K562 (cell line): Measurements from ENCODE around the gene DHRS13. TPM values are rescaled to one million over a fixed set of nuclear protein-coding genes. Genes with fewer than 3 reads are reported as not detected.

Experiments used
- ATAC-seq: fragments of 200-7000 bp; cut with Tn5 transposase; 3 replicates; pipeline ENCODE4 v1.9.1; 2020; ENCODE audit warnings: moderate library complexity
- BruUV-seq: library from RNA; stranded (reverse); fragments of 400-500 nt; replicated peaks from 2 replicates; lab custom pipeline; 2021; lab: Mats Ljungman, UMichigan
- CTCF ChIA-PET: fragments of 300-600 bp; formaldehyde crosslinking; extraction: SDS; loops from one replicate; lab custom pipeline; 2021; ENCODE audit warnings: low intra/inter-chr PET ratio; lab: Yijun Ruan, JAX
- POLR2A ChIA-PET: fragments of 300-600, 350-650 bp; sonication (Branson Sonifier 250); formaldehyde crosslinking; extraction: SDS; loops from one replicate; lab custom pipeline; 2021; ENCODE audit warnings: antibody characterized with exemption, inconsistent platforms; lab: Yijun Ruan, JAX
- DNase-seq, 4 experiments: peaks; one replicate each; pipeline versions ENCODE4 v3.0.0 to v3.0.0-alpha.2; 2011 to 2018; ENCODE audit warnings: low spot score in 3 of 4, mixed read lengths in 3 of 4; ENCODE audit errors: extremely low read depth in 1 of 4
- FAIRE-seq: peaks from 2 replicates; lab custom pipeline; 2011; peaks lifted over from hg19 to GRCh38; lab: Jason Lieb, UNC
- H2AFZ ChIP-seq: 2 replicates; pipeline ENCODE4 v1.6.0; 2011; ENCODE audit warnings: low read depth, low read length, control low read depth, inconsistent platforms
- H3K27ac ChIP-seq: fragments of 200-600 bp; 3 replicates; pipeline ENCODE4 v1.8.0; 2011; ENCODE audit warnings: low read depth, mild to moderate bottlenecking, control low read depth, inconsistent platforms, low read length, moderate library complexity, mixed read lengths; ENCODE audit errors: extremely low read depth
- H3K27me3 ChIP-seq, 2 experiments: fragments of 300-600 bp in 1 of 2; 2 replicates in 1 of 2; 3 replicates in 1 of 2; pipeline versions ENCODE4 v1.6.0 to v1.8.0; 2011; ENCODE audit warnings: inconsistent platforms in 2 of 2, low read length in 2 of 2, mild to moderate bottlenecking in 1 of 2, mixed read lengths in 1 of 2, moderate library complexity in 1 of 2; ENCODE audit not compliant: control insufficient read depth in 2 of 2, insufficient read depth in 2 of 2
- H3K36me3 ChIP-seq: fragments of 300-600 bp; 3 replicates; pipeline ENCODE4 v1.8.0; 2011; ENCODE audit warnings: mild to moderate bottlenecking, low read length, inconsistent platforms; ENCODE audit not compliant: control insufficient read depth, insufficient read depth
- H3K4me1 ChIP-seq, 2 experiments: fragments of 200-600 bp in 1 of 2; replicated peaks in 1 of 2; 2 replicates in 1 of 2; 3 replicates in 1 of 2; pipeline versions ENCODE4 v1.5.1 to v1.8.0; 2011; ENCODE audit warnings: inconsistent platforms in 2 of 2, low read length in 2 of 2, mild to moderate bottlenecking in 1 of 2, mixed read lengths in 1 of 2, moderate library complexity in 1 of 2; ENCODE audit not compliant: control insufficient read depth in 2 of 2, insufficient read depth in 2 of 2
- H3K4me2 ChIP-seq: 2 replicates; pipeline ENCODE4 v1.6.1; 2011; ENCODE audit warnings: low read length, control low read depth, inconsistent platforms, mixed read lengths; ENCODE audit not compliant: insufficient read depth
- H3K4me3 ChIP-seq: fragments of 200-600 bp; sonication (generic), shearing (Covaris generic); 2 replicates; pipeline ENCODE4 v1.5.1; 2016; ENCODE audit warnings: control low read depth, inconsistent platforms
- H3K79me2 ChIP-seq: fragments of 200-600 bp; 3 replicates; pipeline ENCODE4 v1.8.0; 2011; ENCODE audit warnings: low read length, inconsistent platforms; ENCODE audit not compliant: control insufficient read depth, insufficient read depth
- H3K9ac ChIP-seq, 2 experiments: 2 replicates each; pipeline versions ENCODE4 v1.6.0 to v1.6.1; 2011; ENCODE audit warnings: low read depth in 2 of 2, low read length in 2 of 2, control low read depth in 1 of 2, inconsistent platforms in 1 of 2, mild to moderate bottlenecking in 1 of 2, mixed read lengths in 1 of 2; ENCODE audit not compliant: insufficient read depth in 1 of 2
- H3K9me1 ChIP-seq: one replicate; pipeline ENCODE4 v1.6.0; 2011; ENCODE audit warnings: inconsistent platforms, mild to moderate bottlenecking, low read length, moderate library complexity; ENCODE audit not compliant: control insufficient read depth, insufficient read depth
- H3K9me3 ChIP-seq: replicated peaks from 2 replicates; pipeline ENCODE4 v1.5.1; 2011; ENCODE audit warnings: low read depth, low read length, inconsistent platforms; ENCODE audit not compliant: control insufficient read depth, insufficient read depth
- H4K20me1 ChIP-seq: replicated peaks from 2 replicates; pipeline ENCODE4 v1.6.1; 2011; ENCODE audit warnings: low read length, inconsistent platforms, mixed read lengths; ENCODE audit not compliant: control insufficient read depth, insufficient read depth
- CEBPG ChIP-seq, 3 experiments: fragments of 200-800 bp in 1 of 3; sonication (Bioruptor generic) in 1 of 3; sonication (generic) in 1 of 3; formaldehyde crosslinking in 1 of 3; IDR thresholded peaks in 2 of 3; conservative IDR thresholded peaks in 1 of 3; 2 replicates each; pipeline versions ENCODE4 v1.6.1 to v1.8.0; 2016 to 2022; ENCODE audit warnings: missing compliant biosample characterization in 2 of 3, missing genetic modification characterization in 2 of 3, mild to moderate bottlenecking in 1 of 3, missing genetic modification reagents in 1 of 3
- HDAC3 ChIP-seq: fragments of 450-650 bp; IDR thresholded peaks from 2 replicates; pipeline ENCODE4 v1.6.1; 2018; ENCODE audit warnings: borderline replicate concordance, mild to moderate bottlenecking, moderate library complexity; ENCODE audit not compliant: partially characterized antibody
- HDGF ChIP-seq: fragments of 450-650 bp; IDR thresholded peaks from 2 replicates; pipeline ENCODE4 v1.6.1; 2016
- MTA3 ChIP-seq: fragments of 450-650 bp; formaldehyde crosslinking; IDR thresholded peaks from 2 replicates; pipeline ENCODE4 v1.6.1; 2017; ENCODE audit warnings: mild to moderate bottlenecking, borderline replicate concordance
- SMAD2 ChIP-seq: fragments of 150-350 bp; IDR thresholded peaks from 2 replicates; pipeline ENCODE4 v1.6.1; 2014; ENCODE audit warnings: low read depth, mild to moderate bottlenecking, low read length
- SMARCC2 ChIP-seq: fragments of 450-650 bp; IDR thresholded peaks from 2 replicates; pipeline ENCODE4 v1.6.1; 2017; ENCODE audit warnings: antibody characterized with exemption, moderate library complexity, mild to moderate bottlenecking, low read depth
- TOE1 ChIP-seq, 2 experiments: fragments of 450-650 bp in 1 of 2; sonication (generic) in 1 of 2; formaldehyde crosslinking in 1 of 2; IDR thresholded peaks; 2 replicates each; pipeline versions ENCODE4 v1.7.1 to v1.8.0; 2016 to 2022; ENCODE audit warnings: borderline replicate concordance in 2 of 2, mild to moderate bottlenecking in 2 of 2, antibody characterized with exemption in 1 of 2, inconsistent platforms in 1 of 2, low read depth in 1 of 2, missing genetic modification reagents in 1 of 2, moderate library complexity in 1 of 2
- ZBTB1 ChIP-seq: sonication (generic); formaldehyde crosslinking; IDR thresholded peaks from 2 replicates; pipeline ENCODE4 v1.8.1; 2023; ENCODE audit warnings: missing genetic modification reagents, low read depth, mild to moderate bottlenecking, borderline replicate concordance
- ZKSCAN8 ChIP-seq: fragments of 200-800 bp; sonication (Bioruptor generic); IDR thresholded peaks from 2 replicates; pipeline ENCODE4 v1.6.1; 2016; ENCODE audit warnings: missing genetic modification characterization, missing compliant biosample characterization
- ZNF232 ChIP-seq: sonication (generic); formaldehyde crosslinking; IDR thresholded peaks from 2 replicates; pipeline ENCODE4 v1.8.0; 2022; ENCODE audit warnings: mild to moderate bottlenecking, missing genetic modification reagents
- ZNF644 ChIP-seq: fragments of 200-800 bp; sonication (Bioruptor generic); IDR thresholded peaks from 2 replicates; pipeline ENCODE4 v1.6.1; 2016; ENCODE audit warnings: low read depth, missing genetic modification characterization, missing compliant biosample characterization
- ZNF79 ChIP-seq: fragments of 250-450 bp; sonication (Bioruptor Pico); IDR thresholded peaks from 2 replicates; pipeline ENCODE4 v1.4.0; 2020; ENCODE audit warnings: low read depth, mild to moderate bottlenecking, moderate library complexity
- WGBS: fragments of 100-300 bp; shearing (Covaris generic); methylation state at CpG from one replicate; pipeline ENCODE4 v1.1.6; 2016; ENCODE audit warnings: low coverage, mixed read lengths; ENCODE audit not compliant: insufficient coverage; ENCODE audit errors: missing lambda C conversion rate; 5-methylcytosine and 5-hydroxymethylcytosine counted together
- in situ Hi-C: fragments of 300-500 bp; cut with MboI; formaldehyde crosslinking; loops from 4 replicates; pipeline ENCODE4 v1.15.0; 2018; ENCODE audit warnings: inconsistent platforms, mixed read lengths
- intact Hi-C: fragments of 100-400 bp; cut with micrococcal nuclease; formaldehyde crosslinking; loops from 2 replicates; pipeline ENCODE4 v1.14.2; 2022
- polyA plus RNA-seq, 8 experiments: library from polyadenylated mRNA; depleted of rRNA in 4 of 8; stranded (reverse) in 5 of 8; unstranded in 3 of 8; fragments of >200 nt; fragmentation: Nextera tagmentation in 2 of 8; fragmentation: Illumina TruSeq in 1 of 8; extraction: Ambion mirVana in 2 of 8; extraction: Trizol in 1 of 8; gene quantifications; 2 replicates each; pipeline versions ENCODE4 v1.2.1 to v1.2.3, GENCODE V29; 2011 to 2014; ENCODE audit warnings: inconsistent platforms in 1 of 8, missing spikeins in 1 of 8
- total RNA-seq, 7 experiments: library from RNA; depleted of rRNA in 6 of 7; stranded (reverse); fragments of >200 nt in 6 of 7; fragmentation: Illumina TruSeq in 2 of 7; extraction: Trizol in 2 of 7; gene quantifications; 2 replicates each; pipeline versions ENCODE4 v1.2.1 to v1.2.3, GENCODE V29; 2011 to 2021; ENCODE audit warnings: low replicate concordance in 1 of 7
- TF ChIP-seq, protein P1 (sequence below): fragments of 250-450 bp; sonication (Bioruptor Pico); IDR thresholded peaks from 2 replicates; pipeline ENCODE4 v1.5.1; 2021; ENCODE audit warnings: mild to moderate bottlenecking
- TF ChIP-seq, protein P2 (sequence below): fragments of 250-450 bp; sonication (Bioruptor Pico); IDR thresholded peaks from 2 replicates; pipeline ENCODE4 v1.5.0; 2020; ENCODE audit warnings: mild to moderate bottlenecking
- TF ChIP-seq, protein P3 (sequence below): sonication (generic); formaldehyde crosslinking; IDR thresholded peaks from 2 replicates; pipeline ENCODE4 v1.8.1; 2023; ENCODE audit warnings: mild to moderate bottlenecking, missing genetic modification reagents

DHRS13 gene
- total and polyA plus RNA-seq, 9 of the 15 experiments (the other 6 are each of a cell fraction or from before 2014, with no cell fraction given), result 0.32 to 52.3 (median 34.3) TPM; not detected in 1

DNA sequence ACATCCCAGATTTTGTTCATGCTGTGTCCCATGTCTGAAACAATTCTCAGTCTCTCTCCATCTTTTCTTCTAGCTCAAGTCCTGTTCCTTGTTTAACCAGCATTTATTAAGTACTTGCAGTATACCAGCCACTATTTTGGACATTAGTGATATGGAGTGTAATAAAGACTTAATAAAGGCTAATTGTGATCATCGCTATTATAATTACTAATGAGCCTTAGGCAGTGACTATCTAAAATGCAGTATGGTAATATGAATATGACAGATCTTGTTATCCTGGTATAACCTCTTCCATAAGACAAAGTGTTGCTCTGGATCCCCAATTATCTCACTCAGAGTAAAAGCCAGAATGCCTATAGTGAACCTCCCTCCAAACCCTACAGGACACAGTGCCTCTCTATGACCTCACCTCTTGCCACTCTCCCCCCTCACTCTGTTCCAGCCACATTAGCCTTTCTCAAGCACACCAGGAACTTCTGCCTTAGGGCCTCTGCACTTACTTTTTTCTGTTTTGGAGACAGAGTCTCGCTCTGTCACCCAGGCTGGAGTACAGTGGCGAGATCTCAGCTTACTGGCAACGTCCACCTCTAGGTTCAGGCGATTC, 3.6 kb downstream of the DHRS13 start:
- Histone ChIP-seq H3K27me3 (no peaks in the 10 kb centered on the region), H3K27ac (peak overlapping the region; percentile 27; the same call in 2 of the 3 replicates), H3K9me3 (no peaks in the 10 kb centered on the region), H3K36me3 (peaks cover 38% of the 10 kb centered on the region), H3K4me3 (no peak overlapping the region), H3K79me2 (peaks cover 74% of the 10 kb centered on the region), H3K4me1 (peaks cover 52 to 61% of the 10 kb centered on the region in 2 experiments), H2AFZ (no peak overlapping the region), H3K4me2 (no peak overlapping the region), H4K20me1 (no peaks in the 10 kb centered on the region), H3K9ac (peak overlapping the region; percentile 1 to 2; a peak in 2 of 4 replicates), H3K9me1 (no peaks in the 10 kb centered on the region)
- peak in 1 of 4 experiments; percentile 42 for DNase-seq
- no TSS peak for BruUV-seq
- WGBS, result 90% methylated on average over 5 of the region's 5 CpGs
- no peak for FAIRE-seq
- intact Hi-C loops (loop anchor here (5.0 kb wide), 1 partner anchor 252 kb away; the partner anchor contains the start of gene BLTP2), in situ Hi-C loops (loop anchor here (5.0 kb wide), 1 partner anchor 132 kb away; no protein-coding TSS in a partner anchor)
- no peak for ATAC-seq
- POLR2A ChIA-PET, result interaction anchor here (0.6 to 2.8 kb wide), 12 partner anchors 9 to 229 kb away, joined by 3 to 14 read pairs (median 5); partner anchors contain the start of gene RPL23A
- CTCF ChIA-PET, result no interaction called here
- TF ChIP-seq MTA3, result 0 out of 2 replicates have a peak, but pooled peaks have one; percentile 22
- TF ChIP-seq ZNF644 (tag), result no peak
- TF ChIP-seq SMAD2, result no peak
- TF ChIP-seq CEBPG (CRISPR knock-in tag; IDR thresholded peaks at IDR 0.05), result no peak
- no peak for TF ChIP-seq CEBPG (tag; conservative IDR thresholded peaks at IDR 0.05 in 1 of 2, IDR thresholded peaks at IDR 0.05 in 1 of 2)
- no peak for TF ChIP-seq HDAC3
- TF ChIP-seq, protein P1, sequence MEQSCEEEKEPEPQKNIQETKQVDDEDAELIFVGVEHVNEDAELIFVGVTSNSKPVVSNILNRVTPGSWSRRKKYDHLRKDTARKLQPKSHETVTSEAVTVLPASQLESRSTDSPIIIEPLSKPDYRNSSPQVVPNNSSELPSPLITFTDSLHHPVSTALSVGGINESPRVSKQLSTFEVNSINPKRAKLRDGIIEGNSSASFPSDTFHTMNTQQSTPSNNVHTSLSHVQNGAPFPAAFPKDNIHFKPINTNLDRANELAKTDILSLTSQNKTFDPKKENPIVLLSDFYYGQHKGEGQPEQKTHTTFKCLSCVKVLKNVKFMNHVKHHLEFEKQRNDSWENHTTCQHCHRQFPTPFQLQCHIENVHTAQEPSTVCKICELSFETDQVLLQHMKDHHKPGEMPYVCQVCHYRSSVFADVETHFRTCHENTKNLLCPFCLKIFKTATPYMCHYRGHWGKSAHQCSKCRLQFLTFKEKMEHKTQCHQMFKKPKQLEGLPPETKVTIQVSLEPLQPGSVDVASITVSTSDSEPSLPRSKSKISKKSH (CRISPR knock-in tag), result no peak
- TF ChIP-seq SMARCC2, result no peak
- TF ChIP-seq ZBTB1 (CRISPR knock-in tag), result no peak
- 0 out of 2 replicates have a peak, but pooled peaks have one; percentile 46 for TF ChIP-seq HDGF
- TF ChIP-seq ZKSCAN8 (CRISPR knock-in tag), result peak; percentile 31; the same call in 1 of the 2 replicates
- TF ChIP-seq ZNF232 (CRISPR knock-in tag), result no peak
- TF ChIP-seq, protein P2, sequence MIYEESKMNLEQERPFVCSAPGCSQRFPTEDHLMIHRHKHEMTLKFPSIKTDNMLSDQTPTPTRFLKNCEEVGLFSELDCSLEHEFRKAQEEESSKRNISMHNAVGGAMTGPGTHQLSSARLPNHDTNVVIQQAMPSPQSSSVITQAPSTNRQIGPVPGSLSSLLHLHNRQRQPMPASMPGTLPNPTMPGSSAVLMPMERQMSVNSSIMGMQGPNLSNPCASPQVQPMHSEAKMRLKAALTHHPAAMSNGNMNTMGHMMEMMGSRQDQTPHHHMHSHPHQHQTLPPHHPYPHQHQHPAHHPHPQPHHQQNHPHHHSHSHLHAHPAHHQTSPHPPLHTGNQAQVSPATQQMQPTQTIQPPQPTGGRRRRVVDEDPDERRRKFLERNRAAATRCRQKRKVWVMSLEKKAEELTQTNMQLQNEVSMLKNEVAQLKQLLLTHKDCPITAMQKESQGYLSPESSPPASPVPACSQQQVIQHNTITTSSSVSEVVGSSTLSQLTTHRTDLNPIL, result no peak
- no peak for TF ChIP-seq ZNF79
- 0 out of 2 replicates have a peak, but pooled peaks have one; percentile 35 for TF ChIP-seq TOE1 (IDR thresholded peaks at IDR 0.05; ENCODE audit: borderline replicate concordance)
- TF ChIP-seq TOE1 (CRISPR knock-in tag; IDR thresholded peaks at IDR 0.05; ENCODE audit: borderline replicate concordance, low read depth), result no peak
- TF ChIP-seq, protein P3, sequence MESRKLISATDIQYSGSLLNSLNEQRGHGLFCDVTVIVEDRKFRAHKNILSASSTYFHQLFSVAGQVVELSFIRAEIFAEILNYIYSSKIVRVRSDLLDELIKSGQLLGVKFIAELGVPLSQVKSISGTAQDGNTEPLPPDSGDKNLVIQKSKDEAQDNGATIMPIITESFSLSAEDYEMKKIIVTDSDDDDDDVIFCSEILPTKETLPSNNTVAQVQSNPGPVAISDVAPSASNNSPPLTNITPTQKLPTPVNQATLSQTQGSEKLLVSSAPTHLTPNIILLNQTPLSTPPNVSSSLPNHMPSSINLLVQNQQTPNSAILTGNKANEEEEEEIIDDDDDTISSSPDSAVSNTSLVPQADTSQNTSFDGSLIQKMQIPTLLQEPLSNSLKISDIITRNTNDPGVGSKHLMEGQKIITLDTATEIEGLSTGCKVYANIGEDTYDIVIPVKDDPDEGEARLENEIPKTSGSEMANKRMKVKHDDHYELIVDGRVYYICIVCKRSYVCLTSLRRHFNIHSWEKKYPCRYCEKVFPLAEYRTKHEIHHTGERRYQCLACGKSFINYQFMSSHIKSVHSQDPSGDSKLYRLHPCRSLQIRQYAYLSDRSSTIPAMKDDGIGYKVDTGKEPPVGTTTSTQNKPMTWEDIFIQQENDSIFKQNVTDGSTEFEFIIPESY (CRISPR knock-in tag), result no peak
